CD4-positive, alpha-beta T cell (primary cell): ENCODE measurements around the gene COL4A3. TPM values are rescaled to one million over a fixed set of nuclear protein-coding genes. Genes with fewer than 3 reads are reported as not detected.

Source experiments
- ATAC-seq: fragments of 200-7000 bp; cut with Tn5 transposase; one replicate; pipeline ENCODE4 v1.10.0; 2022; ENCODE audit warnings: mild to moderate bottlenecking; ENCODE audit not compliant: poor library complexity
- CTCF ChIA-PET: fragments of 350-600 bp; sonication (Branson Sonifier 250); formaldehyde crosslinking; loops from one replicate; lab custom pipeline; 2021; ENCODE audit warnings: antibody characterized with exemption, inconsistent platforms; lab: Charles Lee
- POLR2A ChIA-PET: fragments of 350-600 bp; sonication (Branson Sonifier 250); formaldehyde crosslinking; loops from one replicate; lab custom pipeline; 2021; ENCODE audit warnings: antibody characterized with exemption, inconsistent platforms; lab: Charles Lee
- DNase-seq, 14 experiments: peaks; one replicate each; pipeline ENCODE4 v3.0.0-alpha.2; 2013 to 2020; ENCODE audit warnings: mixed read lengths in 2 of 14
- H3K27ac ChIP-seq, 2 donors: one replicate each; pipeline versions ENCODE4 v1.5.1 to v1.7.0; 2013; ENCODE audit warnings: low read length in 2 of 2, low read depth in 1 of 2, mild to moderate bottlenecking in 1 of 2
- H3K27me3 ChIP-seq, 2 experiments: 1 replicate in 1 of 2; 2 replicates in 1 of 2; pipeline versions ENCODE4 v1.6.1 to v1.7.0; 2013; ENCODE audit warnings: low read length in 2 of 2, control low read depth in 1 of 2, mild to moderate bottlenecking in 1 of 2, moderate library complexity in 1 of 2; ENCODE audit not compliant: insufficient read depth in 2 of 2, control insufficient read depth in 1 of 2
- H3K36me3 ChIP-seq: one replicate; pipeline ENCODE4 v1.6.1; 2013; ENCODE audit warnings: low read length, control low read depth; ENCODE audit not compliant: insufficient read depth
- H3K4me1 ChIP-seq: one replicate; pipeline ENCODE4 v1.6.1; 2013; ENCODE audit warnings: low read length, control low read depth; ENCODE audit not compliant: insufficient read depth
- H3K4me3 ChIP-seq: one replicate; pipeline ENCODE4 v1.5.1; 2013; ENCODE audit warnings: mild to moderate bottlenecking, low read length, moderate library complexity
- H3K9me3 ChIP-seq, 2 experiments: 1 replicate in 1 of 2; 2 replicates in 1 of 2; pipeline versions ENCODE4 v1.6.1 to v1.7.0; 2013; ENCODE audit warnings: low read length in 2 of 2, mild to moderate bottlenecking in 2 of 2, control low read depth in 1 of 2, moderate library complexity in 1 of 2; ENCODE audit not compliant: control insufficient read depth in 1 of 2, insufficient read depth in 1 of 2
- H3K27ac Mint-ChIP-seq: one replicate; pipeline ENCODE4 v1.8.0; 2020; ENCODE audit warnings: mixed read lengths
- H3K27me3 Mint-ChIP-seq: one replicate; pipeline ENCODE4 v1.8.0; 2021; ENCODE audit warnings: mixed read lengths
- H3K36me3 Mint-ChIP-seq: one replicate; pipeline ENCODE4 v1.8.0; 2021; ENCODE audit warnings: low read depth, mixed read lengths
- H3K4me1 Mint-ChIP-seq: one replicate; pipeline ENCODE4 v1.8.0; 2021; ENCODE audit warnings: low read depth, mixed read lengths
- H3K4me3 Mint-ChIP-seq: one replicate; pipeline ENCODE4 v1.8.0; 2020; ENCODE audit warnings: mild to moderate bottlenecking, mixed read lengths
- H3K9me3 Mint-ChIP-seq: one replicate; pipeline ENCODE4 v1.8.0; 2020; ENCODE audit warnings: mixed read lengths
- intact Hi-C, 2 experiments: fragments of 100-400 bp; cut with DNase I in 1 of 2; cut with micrococcal nuclease in 1 of 2; formaldehyde crosslinking; loops; one replicate each; pipeline versions ENCODE4 v1.15.1 to v1.9.0; 2023 to 2025; cut with DNase I, micrococcal nuclease
- total RNA-seq, 174 experiments: library from RNA in 2 of 174; stranded (reverse) in 2 of 174; gene quantifications; one replicate each; pipeline ENCODE4 v1.2.3 and lab custom pipeline; 2021 to 2026
- TF ChIP-seq, protein P1 (sequence below): fragments of 200-600 bp; IDR thresholded peaks from one replicate; pipeline ENCODE4 v1.8.0; 2022; ENCODE audit warnings: antibody characterized with exemption, mild to moderate bottlenecking

The COL4A3 gene
- total RNA-seq, 2 experiments from 2014 or later: not detected

DNA sequence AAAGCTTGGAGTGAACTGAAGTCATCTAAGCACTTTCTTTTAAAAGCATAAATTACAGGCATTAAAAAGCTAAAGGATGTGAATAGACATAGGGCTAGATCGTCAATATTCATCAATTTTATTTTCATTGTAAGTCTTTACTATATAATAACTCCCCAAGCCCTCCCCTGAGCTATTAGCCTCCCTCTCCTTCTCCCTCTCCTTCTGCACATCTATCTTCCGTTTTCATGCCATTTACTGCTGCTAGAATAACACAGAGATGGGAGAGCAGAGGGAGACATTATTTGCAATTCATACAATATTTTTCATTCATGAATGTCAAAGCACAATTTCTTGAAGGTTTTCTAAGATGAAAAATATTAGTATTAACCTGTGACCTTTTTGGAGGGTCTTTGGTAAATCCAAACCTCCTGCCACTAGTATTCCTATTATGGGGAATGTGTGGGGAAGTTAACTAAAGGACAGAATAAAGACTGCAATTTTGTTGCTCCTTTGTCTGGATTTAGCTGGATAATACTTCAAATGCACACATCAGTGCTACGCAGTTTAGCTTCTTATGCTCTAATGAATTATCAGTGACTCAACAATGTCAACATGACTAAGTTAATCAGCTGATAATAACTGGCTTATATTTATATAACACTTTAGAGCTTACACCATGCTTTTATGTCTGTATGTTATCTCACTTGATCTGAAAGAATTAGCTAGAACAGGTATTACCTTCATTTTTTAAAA, 132.4 kb downstream of the COL4A3 start:
- Histone ChIP-seq H3K27ac (no peak overlapping the region), H3K9me3 (no peaks in the 10 kb centered on the region), H3K4me1 (no peaks in the 10 kb centered on the region), H3K4me3 (no peak overlapping the region), H3K36me3 (no peaks in the 10 kb centered on the region), H3K27me3 (no peaks in the 10 kb centered on the region)
- H3K4me1 Mint-ChIP-seq: no peaks in the 10 kb centered on the region
- CTCF ChIA-PET: no interaction called here
- H3K9me3 Mint-ChIP-seq: no peaks in the 10 kb centered on the region
- no peak for DNase-seq
- H3K27me3 Mint-ChIP-seq: no peaks in the 10 kb centered on the region
- ATAC-seq: no peak
- no peaks in the 10 kb centered on the region for H3K36me3 Mint-ChIP-seq
- TF ChIP-seq, protein P1, sequence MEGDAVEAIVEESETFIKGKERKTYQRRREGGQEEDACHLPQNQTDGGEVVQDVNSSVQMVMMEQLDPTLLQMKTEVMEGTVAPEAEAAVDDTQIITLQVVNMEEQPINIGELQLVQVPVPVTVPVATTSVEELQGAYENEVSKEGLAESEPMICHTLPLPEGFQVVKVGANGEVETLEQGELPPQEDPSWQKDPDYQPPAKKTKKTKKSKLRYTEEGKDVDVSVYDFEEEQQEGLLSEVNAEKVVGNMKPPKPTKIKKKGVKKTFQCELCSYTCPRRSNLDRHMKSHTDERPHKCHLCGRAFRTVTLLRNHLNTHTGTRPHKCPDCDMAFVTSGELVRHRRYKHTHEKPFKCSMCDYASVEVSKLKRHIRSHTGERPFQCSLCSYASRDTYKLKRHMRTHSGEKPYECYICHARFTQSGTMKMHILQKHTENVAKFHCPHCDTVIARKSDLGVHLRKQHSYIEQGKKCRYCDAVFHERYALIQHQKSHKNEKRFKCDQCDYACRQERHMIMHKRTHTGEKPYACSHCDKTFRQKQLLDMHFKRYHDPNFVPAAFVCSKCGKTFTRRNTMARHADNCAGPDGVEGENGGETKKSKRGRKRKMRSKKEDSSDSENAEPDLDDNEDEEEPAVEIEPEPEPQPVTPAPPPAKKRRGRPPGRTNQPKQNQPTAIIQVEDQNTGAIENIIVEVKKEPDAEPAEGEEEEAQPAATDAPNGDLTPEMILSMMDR: no peak
- POLR2A ChIA-PET: no interaction called here
- intact Hi-C loops: no loop called here
- no peak overlapping the region for H3K4me3 Mint-ChIP-seq
- no peak overlapping the region for H3K27ac Mint-ChIP-seq

DNA sequence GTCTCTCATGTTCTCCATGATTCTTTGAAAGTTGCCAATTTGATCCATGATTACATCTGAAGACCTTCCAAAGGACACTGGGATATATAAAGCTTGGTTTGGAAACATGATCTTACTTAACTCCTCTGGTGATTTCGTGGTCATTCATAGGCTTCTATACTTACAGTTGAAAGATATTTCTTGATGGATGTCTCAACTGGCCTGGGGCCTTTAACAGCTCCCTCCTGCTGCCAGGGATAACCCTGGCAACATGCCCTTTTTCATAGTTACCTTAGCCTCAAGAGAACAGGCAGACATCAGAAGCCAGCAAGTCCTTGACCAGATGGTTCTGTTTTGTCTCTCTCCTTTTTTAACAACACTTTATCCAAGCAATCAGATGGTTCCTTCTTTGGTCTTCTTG, 137.1 kb downstream of the COL4A3 start:
- Mint-ChIP-seq H3K4me3 (no peak overlapping the region), H3K36me3 (no peaks in the 10 kb centered on the region), H3K27me3 (no peaks in the 10 kb centered on the region), H3K27ac (no peak overlapping the region), H3K9me3 (no peaks in the 10 kb centered on the region), H3K4me1 (no peaks in the 10 kb centered on the region)
- Histone ChIP-seq H3K27ac (no peak overlapping the region), H3K27me3 (no peaks in the 10 kb centered on the region), H3K4me3 (no peak overlapping the region), H3K9me3 (no peaks in the 10 kb centered on the region), H3K36me3 (no peaks in the 10 kb centered on the region), H3K4me1 (no peaks in the 10 kb centered on the region)
- POLR2A ChIA-PET: no interaction called here
- TF ChIP-seq, protein P1: no peak
- DNase-seq (no peak), ATAC-seq (no peak)
- intact Hi-C loops: no loop called here
- CTCF ChIA-PET: no interaction called here

DNA sequence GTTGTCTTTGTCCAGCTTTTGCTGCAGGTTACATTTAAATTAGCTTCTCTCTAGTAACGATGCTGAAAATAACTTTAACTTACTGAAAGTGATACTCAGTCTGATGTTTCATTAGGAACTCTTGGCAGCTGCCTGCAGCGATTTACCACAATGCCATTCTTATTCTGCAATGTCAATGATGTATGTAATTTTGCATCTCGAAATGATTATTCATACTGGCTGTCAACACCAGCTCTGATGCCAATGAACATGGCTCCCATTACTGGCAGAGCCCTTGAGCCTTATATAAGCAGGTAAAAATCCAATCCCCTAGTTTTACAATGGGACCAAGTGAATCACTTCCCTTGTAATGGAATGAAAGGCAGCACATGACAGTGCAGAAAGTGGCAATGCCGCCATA, 144.4 kb downstream of the COL4A3 start:
- Mint-ChIP-seq H3K27ac (no peak overlapping the region), H3K9me3 (no peaks in the 10 kb centered on the region), H3K4me3 (no peak overlapping the region), H3K4me1 (no peaks in the 10 kb centered on the region), H3K36me3 (no peaks in the 10 kb centered on the region), H3K27me3 (no peaks in the 10 kb centered on the region)
- H3K9me3 ChIP-seq: no peaks in the 10 kb centered on the region
- no peaks in the 10 kb centered on the region for H3K4me1 ChIP-seq
- H3K27me3 ChIP-seq: no peaks in the 10 kb centered on the region
- DNase-seq (no peak), ATAC-seq (no peak)
- TF ChIP-seq, protein P1: no peak
- ChIA-PET CTCF (no interaction called here), POLR2A (no interaction called here)
- H3K36me3 ChIP-seq: no peaks in the 10 kb centered on the region
- H3K27ac ChIP-seq: no peak overlapping the region
- H3K4me3 ChIP-seq: no peak overlapping the region
- intact Hi-C loops: no loop called here
